HG03064 (cell line): ENCODE results near the gene ULK1.
A peak's percentile ranks its signal among the peaks of the same experiment; 100 is the strongest.
"Not testable (repeated sequence)": the region's sequence is repeated elsewhere in the genome, so short reads cannot be mapped to it uniquely, and the experiment has no call there.

ENCODE experiments used
- ATAC-seq: cut with Tn5 transposase; IDR thresholded peaks from one replicate; pipeline ENCODE4 v1.9.1; 2021; ENCODE audit warnings: low read depth; ENCODE audit not compliant: unreplicated experiment

ULK1 gene

DNA sequence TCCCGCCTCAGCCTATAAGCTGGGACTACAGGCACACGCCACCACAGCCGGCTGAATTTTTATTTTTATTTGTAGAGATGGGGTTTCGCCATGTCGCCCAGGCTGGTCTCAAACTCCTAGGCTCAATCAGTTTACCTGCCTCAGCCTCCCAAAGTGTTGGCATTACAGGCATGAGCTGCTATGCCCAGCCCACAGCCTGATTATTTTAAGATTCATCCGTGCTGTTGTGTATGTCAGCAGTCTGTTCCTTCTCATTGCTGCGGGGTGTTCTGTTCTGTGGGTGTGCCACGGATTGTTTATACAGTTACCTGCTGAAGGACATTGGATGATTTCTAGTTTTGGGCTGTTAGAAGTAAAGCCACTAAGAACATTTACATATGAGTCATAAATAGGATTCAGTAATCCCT, 45.7 kb downstream of the ULK1 start:
- no peak for ATAC-seq

DNA sequence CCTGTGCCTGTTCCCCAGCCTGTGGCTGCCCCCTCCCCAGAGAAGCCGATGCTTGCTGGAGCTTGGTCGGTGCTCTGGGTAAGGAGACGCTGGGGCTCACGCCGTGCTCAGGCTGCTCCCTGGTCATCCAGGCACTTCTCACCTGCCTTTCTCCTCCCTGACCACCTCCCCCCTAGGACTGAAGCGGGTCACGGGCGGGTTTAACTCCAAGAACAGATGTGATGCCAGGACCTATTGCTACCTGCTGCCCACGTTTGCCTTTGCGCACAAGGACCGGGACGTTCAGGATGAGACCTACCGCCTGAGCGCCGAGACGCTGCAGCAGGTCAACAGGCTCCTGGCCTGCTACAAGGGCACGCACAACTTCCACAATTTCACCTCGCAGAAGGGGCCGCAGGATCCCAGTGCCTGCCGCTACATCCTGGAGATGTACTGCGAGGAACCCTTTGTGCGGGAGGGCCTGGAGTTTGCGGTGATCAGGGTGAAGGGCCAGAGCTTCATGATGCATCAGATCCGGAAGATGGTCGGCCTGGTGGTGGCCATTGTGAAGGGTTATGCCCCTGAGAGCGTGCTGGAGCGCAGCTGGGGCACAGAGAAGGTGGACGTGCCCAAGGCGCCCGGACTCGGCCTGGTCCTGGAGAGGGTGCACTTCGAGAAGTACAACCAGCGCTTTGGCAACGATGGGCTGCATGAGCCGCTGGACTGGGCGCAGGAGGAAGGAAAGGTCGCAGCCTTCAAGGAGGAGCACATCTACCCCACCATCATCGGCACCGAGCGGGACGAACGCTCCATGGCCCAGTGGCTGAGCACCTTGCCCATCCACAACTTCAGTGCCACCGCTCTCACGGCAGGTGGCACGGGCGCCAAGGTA, 46.9 kb downstream of the ULK1 start:
- ATAC-seq = no peak

DNA sequence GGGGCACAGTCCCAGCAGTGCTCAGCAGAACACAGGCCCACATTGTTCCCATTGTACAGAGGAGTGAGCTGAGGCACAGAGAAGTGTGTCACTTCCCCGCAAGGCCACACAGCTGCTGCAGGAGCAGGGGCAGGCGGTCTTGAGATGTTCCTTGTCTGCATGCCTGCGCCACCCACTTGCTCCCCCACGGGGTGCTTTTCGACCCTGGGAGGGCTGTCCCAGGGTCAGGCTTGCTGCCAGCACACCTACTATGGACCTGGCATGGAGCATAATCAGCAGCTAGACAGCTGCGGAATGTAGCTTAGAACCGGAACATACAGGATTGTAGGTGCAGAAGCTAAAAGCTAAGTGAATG, 47.5 kb downstream of the ULK1 start:
- ATAC-seq = no peak

DNA sequence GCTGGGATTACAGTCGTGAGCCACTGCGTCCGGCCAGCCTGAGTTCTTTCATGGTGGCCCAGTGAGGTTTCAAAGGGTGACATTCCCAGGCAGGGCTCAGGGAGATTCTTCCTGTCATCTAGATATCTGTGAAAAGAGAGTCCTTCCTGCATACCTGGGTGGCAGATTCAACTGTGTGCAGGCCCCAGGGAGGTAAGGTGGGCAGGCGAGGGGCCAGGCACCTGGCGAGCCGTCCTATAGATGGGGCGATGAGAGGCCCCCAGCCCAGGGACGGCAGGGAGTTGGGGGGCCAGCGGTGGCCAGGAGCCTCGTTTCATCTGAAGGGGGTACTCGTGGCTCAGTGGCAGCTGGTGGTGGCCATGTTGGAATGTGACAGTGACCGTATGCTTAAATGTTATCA, 48.2 kb downstream of the ULK1 start:
- ATAC-seq = no peak

DNA sequence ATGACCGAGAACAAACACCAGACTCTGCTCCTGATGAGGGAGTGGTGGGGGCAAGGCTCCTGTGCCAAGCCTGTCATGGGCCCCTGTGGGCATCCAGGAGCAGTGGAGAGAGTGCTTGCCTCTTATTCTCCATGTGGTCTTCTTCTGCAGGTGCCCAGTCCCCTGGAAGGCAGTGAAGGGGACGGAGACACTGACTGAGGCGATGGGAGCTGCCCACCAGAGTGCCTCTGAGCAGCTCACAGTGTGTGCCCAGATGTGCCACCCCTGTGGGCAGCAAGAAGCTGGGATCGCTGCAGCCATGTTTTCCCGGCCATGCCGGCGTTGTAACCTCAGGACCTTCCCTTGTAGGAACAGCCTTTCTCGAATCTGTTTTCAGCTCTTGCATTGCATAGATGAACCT, 49.0 kb downstream of the ULK1 start:
- ATAC-seq = no peak

DNA sequence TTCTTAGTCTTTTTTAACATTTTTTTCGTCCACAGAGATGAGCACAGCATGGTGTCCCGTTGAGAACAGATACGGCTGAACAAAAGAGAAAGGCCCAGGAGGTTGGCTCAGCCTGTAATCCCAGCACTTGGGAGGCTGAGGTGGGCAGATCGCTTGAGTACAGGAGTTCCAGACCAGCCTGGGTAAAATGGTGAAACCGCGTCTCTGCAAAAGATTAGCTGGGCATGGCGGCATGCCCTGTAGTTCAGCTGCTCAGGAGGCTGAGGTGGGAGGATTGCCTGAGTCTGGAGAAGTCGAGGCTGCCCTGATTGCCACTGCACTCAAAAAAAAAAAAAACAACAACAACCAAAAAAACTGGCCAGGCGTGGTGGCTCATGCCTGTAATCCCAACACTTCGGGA, 49.5 kb downstream of the ULK1 start:
- no peak for ATAC-seq

DNA sequence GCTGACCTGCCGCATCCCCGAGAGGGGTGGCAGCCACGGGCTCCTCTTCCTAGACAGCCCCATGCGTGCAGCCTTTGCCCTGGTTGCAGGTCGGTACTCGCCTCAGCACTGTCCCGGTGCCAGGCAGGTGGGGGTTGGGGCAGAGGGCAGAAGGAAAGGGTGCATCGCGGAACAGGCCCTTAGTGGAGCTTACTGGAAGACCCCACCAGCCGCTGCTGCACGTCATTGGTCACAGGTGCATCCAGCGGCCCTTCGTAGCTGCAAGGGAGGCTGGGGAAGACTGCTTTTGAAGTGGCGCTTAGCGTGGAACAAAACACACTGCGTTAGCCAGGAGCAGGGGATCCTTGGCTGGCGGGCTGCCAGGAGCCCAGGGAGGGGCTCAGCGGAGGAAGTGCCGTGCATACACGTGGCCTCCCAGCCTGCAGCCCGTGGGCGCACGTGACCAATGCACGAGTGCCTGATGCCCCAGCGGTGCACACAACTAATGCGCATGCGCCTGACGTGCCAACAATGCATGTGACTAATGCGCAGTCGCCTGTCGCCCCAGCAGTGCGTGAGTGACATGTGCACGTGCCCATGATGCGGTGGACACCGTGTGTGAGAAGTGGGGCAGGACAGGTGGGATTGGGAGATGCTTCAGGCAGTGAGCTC, 50.3 kb downstream of the ULK1 start:
- no peak for ATAC-seq

DNA sequence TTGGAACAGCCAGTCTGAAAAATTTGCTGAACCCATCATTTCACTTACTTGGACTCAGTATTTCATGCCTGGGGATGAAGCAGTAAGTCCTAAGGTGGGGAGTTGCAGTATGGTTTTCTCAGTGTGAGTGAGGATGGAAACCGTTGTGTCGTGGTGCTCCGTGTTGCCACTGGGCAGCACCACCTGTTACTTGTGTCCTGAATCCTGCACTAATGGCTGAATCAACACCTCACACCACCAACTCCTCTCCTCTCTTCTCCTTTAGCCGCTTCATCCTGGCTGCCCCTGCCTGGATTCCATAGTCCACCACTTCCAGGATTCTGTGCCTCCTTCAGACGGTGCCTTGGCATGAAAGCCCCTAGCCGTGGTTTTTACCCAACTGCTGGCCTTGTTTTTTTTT, 52.3 kb downstream of the ULK1 start:
- ATAC-seq = no peak

DNA sequence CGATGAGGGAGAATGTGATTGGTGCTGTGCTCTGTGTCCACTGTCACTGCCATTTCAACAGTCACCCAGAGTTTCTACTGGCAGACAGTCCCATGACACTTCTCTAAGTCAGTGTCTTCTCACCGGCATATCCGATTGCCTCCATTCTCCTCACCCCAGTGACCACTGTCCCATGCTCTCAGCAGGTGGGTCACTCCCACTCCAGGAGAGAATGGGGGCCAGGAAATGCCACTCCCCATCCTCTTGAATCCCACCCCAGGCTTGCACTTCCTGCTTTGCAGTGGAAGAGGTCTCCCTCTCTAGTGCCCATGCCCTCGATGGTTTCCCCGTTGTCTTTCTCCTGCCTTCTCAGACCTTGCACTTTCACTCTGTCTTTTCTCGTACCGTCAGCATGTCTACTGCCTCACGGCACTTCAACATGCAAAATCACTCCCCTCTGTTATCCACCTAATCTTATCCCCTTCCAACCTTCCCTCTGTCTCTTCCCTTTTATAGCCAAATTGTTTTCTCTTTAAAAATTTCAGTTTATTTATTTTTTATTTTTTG, 53.1 kb downstream of the ULK1 start:
- ATAC-seq = no peak

DNA sequence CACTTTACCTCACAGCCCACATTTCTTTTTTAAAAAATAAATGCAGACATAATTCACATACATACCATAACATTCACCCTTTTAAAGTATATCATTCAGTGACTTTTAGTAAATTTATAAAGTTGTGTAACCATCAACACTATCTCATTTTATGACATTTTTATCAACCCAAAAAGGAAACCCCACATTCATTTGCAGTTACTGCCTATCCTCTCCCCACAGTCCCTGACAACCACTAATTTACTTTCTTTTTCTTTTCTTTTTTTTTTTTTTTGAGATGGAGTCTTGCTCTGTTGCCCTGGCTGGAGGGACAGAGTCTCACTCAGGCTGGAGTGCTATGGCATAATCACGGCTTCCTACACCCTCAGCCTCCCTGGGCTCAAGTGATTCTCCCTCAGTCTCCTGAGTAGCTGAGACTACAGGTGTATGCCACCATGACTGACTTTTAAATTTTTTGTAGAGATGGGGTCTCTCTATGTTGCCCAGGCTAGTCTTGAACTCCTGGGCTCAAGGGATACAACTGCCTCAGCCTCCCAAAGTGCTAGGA, 53.8 kb downstream of the ULK1 start:
- no peak for ATAC-seq

DNA sequence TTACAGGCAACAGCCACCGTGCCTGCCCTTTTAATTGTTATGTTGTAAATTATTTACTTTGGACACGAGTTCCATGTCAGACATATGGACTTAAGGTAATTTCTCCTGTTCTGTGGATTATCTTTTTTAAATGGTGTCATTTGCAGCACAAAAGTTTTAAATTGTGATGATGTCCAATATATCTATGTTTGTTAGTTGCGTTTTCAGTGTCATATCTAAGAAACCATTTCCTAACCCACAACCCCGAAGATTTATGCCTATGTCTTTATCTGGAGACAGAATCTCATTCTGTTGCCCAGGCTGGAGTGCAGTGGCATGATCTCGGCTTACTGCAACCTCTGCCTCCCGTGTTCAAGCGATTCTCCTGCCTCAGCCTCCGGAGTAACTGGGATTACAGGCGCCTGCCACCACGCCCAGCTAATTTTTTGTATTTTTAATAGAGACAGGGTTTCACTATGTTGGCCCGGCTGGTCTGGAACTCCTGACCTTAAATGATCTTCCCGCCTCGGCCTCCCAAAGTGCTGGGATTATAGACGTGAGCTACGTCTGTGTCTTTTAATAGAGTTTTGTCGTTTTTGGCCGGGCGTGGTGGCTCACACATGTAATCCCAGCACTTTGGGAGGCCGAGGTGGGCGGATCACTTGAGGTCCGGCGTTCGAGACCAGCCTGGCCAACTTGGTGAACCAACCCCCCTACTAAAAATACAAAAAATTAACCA, 54.5 kb downstream of the ULK1 start:
- ATAC-seq = not testable (repeated sequence)

DNA sequence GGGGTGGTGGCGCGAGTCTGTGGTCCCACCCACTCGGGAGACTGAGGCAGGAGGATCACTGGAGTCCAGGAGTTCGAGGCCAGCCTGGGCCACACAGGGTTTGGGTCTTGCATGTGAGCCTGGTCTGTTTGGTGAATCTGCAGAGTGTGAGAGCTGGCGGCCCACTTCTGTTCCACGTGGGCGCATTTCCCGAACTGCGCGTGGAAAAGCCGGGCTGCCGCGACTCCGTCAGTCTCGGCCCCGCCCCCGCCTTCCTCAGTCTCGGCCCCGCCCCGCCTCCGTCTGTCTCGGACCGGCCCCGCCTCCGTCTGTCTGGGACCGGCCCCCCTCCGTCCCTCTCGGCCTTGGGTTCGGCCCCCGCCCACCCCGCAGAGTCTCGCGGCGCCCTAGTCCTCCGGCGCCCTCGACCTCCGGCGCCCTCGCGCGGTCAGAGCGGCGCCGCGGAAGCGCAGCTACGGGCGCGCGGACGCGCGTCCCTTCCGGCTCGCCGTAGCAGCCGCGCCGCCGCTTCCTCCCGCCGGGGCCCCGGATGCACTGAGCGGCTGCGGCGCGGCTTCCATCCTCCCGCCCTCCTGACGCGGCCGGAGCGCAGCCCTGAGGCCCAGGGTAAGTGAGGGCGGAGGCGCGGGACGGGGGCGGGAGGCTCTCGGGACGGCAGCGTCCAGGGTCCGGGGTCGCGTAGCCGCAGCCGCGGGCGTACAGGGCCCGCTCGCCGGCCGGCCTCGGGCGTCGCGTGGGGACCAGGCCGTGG, 55.2 kb downstream of the ULK1 start, which contains the start of gene EP400:
Gene EP400, plus strand, starts transcription at position 512 of the 751 bp plus-strand sequence. CDS start 10,678 bp downstream, outside the sequence.
- ATAC-seq = peak; percentile 88

DNA sequence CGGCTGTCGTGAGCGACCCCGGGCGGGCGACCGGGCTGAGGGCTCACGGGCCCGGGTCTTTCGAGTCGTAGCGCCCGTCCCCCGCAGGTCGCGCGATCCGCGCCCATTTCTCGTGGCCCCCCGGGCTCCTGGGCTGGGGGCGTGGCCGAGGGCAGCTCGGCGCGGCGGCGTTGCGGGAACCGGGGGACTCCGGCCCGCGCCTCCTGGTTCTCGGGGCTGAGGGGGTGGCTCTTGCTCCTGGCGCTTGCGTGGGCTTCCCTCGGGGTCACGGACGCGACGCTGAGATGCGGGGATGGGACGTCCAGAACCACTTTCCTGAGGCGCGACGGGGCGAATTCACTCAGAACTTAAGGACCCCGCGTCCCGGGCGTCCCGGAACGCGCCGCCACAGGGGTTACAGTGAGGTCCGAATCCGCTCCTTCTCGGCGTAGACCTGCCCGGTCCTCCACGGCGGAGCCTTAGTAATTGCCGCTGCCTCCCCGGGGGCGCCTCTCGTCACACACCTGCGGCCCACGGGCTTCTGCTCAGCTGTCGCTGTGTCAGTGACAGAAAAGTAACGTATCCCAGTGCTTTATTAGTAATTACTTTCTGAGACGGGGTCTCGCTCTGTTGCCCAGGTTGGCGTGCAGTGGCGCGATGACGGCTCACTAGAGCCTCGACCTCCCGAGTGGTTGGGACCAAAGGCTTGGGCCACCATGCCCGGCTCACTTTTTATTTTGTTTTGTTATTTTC, 55.9 kb downstream of the ULK1 start:
- peak; percentile 32 for ATAC-seq

DNA sequence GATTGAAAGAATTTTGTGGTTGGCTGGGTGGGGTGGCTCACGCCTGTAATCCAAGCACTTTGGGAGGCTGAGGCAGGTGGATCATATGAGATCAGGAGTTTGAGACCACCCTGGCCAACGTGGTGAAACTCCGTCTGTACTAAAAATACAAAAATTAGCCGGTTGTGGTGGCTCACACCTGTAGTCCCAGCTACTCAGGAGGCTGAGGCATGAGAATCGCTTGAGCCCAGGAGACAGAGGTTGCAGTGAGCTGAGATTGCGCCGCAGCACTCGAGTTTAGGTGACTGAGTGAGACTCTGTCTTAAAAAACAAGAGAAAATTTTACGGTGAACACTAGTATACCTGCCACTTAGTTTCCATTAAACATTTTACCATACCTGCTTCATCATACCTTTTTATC, 59.4 kb downstream of the ULK1 start:
- not testable (repeated sequence) for ATAC-seq

DNA sequence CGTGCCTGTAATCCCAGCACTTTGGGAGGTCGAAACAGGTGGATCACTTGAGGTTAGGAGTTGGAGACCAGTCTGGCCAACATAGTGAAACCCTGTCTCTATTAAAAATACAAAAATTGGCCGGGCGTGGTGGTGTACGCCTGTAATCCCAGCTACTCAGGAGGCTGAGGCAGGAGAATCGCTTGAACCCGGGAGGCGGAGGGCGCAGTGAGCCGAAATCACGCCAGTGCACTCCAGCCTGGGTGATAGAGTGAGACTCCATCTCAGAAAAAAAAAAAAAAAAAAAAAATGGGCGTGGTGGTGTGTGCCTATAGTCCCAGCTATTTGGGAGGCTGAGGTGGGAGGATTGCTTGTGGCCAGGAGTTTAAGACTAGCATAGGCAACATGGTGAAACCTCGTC, 60.0 kb downstream of the ULK1 start:
- ATAC-seq = not testable (repeated sequence)

DNA sequence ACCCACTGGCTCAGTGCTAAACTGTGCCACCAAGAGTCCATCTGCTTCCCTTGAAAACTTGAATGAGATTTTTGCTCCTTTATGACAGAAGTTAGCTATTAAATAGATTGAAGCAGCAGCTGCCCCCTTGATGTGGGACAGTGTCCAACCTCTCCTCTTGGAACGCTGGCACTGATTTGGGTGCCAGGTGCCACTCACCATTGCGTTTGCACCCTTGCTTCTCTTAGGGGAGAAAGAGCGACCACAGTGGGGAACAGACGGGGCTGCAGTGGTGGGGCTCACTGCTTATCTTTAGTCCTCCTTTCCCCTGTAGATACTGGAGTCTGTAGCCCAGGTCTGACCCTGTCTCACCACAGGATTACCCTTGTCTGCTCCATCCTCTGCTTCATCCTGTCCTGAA, 64.7 kb downstream of the ULK1 start:
- no peak for ATAC-seq

DNA sequence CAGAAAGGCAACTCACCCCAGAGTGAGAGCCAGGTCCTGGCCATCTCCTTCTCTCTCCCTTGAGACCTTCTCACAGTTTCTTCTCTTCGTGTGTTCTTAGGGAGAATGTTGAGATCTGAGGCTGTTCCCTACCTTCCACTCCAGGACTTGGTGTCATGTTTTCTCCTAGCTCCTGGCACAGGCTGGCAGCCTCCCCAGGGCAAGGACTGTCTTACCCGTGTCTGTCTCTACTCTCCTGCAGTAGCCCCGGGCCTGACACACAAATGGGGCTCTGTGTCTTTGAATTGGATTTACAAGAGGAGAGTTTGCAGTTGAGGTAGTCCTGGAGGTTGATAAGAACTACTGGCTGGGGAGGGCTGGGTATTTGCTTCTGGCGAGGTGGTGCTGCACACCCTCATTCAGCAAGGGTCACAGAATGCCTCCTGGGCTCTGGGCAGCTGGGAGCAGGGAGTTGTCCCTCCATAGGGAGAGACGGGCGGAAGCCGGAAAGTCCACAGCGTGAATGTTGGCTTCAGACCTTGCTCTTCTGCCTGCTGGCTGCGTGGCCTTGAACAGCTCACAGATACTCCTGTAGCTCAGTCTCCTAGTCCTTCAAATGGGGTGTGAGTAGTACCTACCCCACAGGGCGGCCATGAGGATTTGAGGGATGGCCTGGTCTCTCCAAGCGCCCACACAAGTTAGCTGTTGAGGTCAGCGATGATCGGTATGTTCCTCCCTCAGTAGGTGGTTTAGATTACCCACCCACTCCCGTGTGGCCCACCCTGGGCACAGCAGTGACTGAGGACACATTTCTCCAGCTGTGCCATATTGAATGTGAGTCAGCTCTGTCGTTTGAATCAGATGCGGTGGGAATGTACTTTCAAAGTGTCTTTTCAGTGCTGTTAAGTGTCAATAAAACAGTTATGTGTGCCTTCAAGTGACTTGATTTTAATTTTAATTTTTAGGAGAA, 65.5 kb downstream of the ULK1 start:
- no peak for ATAC-seq

DNA sequence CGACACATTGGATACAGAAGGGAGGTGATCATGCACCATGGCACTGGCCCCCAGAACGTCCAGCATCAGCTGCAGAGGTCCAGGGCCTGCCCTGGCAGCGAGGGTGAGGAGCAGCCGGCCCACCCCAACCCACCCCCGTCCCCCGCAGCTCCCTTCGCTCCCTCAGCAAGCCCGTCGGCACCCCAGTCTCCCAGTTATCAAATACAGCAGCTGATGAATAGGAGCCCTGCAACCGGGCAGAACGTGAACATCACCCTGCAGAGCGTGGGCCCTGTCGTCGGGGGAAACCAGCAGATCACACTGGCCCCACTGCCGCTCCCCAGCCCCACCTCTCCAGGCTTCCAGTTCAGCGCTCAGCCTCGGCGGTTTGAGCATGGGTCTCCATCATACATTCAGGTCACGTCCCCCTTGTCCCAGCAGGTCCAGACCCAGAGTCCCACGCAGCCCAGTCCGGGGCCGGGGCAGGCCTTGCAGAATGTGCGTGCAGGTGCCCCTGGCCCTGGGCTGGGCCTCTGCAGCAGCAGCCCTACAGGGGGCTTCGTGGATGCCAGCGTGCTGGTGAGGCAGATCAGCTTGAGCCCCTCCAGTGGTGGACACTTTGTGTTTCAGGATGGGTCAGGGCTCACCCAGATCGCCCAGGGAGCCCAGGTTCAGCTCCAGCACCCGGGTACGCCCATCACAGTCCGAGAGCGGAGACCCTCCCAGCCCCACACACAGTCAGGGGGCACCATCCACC, 66.3 kb downstream of the ULK1 start:
- ATAC-seq = not testable (repeated sequence)
